NCI-H1105 treated with DMSO at 0.1 percent for 48 hours (cell line): Measurements from ENCODE around the gene RAD51B.
A peak's percentile ranks its signal among the peaks of the same experiment; 100 is the strongest.
"Not testable (repeated sequence)": the region's sequence is repeated elsewhere in the genome, so short reads cannot be mapped to it uniquely, and the experiment has no call there.

ENCODE experiments used
- DNase-seq: peaks from one replicate; lab custom pipeline; 2025; lab: John Stamatoyannopoulos, UW

Gene RAD51B

GRCh38 chr14:68279437-68279720, 459.8 kb downstream of the RAD51B start:
- DNase-seq = no peak

- DNase-seq = no peak
These were observed 460.2 kb downstream of the RAD51B start for GRCh38 chr14:68279777-68280233.

GRCh38 chr14:68281497-68281896, 461.9 kb downstream of the RAD51B start:
- no peak for DNase-seq

- no peak for DNase-seq
These were observed 463.1 kb downstream of the RAD51B start for GRCh38 chr14:68282479-68283377.

GRCh38 chr14:68283378-68284123, 464.0 kb downstream of the RAD51B start:
- no peak for DNase-seq

GRCh38 chr14:68284333-68284732, 464.8 kb downstream of the RAD51B start:
- DNase-seq = no peak

- no peak for DNase-seq
These were observed 465.3 kb downstream of the RAD51B start for GRCh38 chr14:68284834-68285233.

GRCh38 chr14:68285421-68286179, 466.0 kb downstream of the RAD51B start:
- DNase-seq = no peak

GRCh38 chr14:68286667-68287066, 467.1 kb downstream of the RAD51B start:
- no peak for DNase-seq

- not testable (repeated sequence) for DNase-seq
These were observed 469.9 kb downstream of the RAD51B start for GRCh38 chr14:68289452-68289851.

GRCh38 chr14:68291820-68292219, 472.2 kb downstream of the RAD51B start:
- DNase-seq = peak; percentile 38

GRCh38 chr14:68292441-68293215, 473.0 kb downstream of the RAD51B start:
- DNase-seq = no peak

- no peak for DNase-seq
These were observed 473.8 kb downstream of the RAD51B start for GRCh38 chr14:68293404-68293803.

GRCh38 chr14:68295316-68295816, 475.8 kb downstream of the RAD51B start:
- no peak for DNase-seq

- DNase-seq = no peak
These were observed 477.5 kb downstream of the RAD51B start for GRCh38 chr14:68297039-68297438.

GRCh38 chr14:68297876-68298468, 478.4 kb downstream of the RAD51B start:
- DNase-seq = no peak

- no peak for DNase-seq
These were observed 481.0 kb downstream of the RAD51B start for GRCh38 chr14:68300608-68301007.

- DNase-seq = no peak
These were observed 481.6 kb downstream of the RAD51B start for GRCh38 chr14:68301219-68301618.

GRCh38 chr14:68302938-68303337, 483.4 kb downstream of the RAD51B start:
- DNase-seq = not testable (repeated sequence)

GRCh38 chr14:68305738-68306137, 486.2 kb downstream of the RAD51B start:
- no peak for DNase-seq
